RWPE2 (cell line): ENCODE measurements around the gene LECT2.

Experiments used
- ATAC-seq: fragments of 200-7000 bp; cut with Tn5 transposase; 3 replicates; pipeline ENCODE4 v1.9.1; 2021; ENCODE audit warnings: low read depth
- DNase-seq: peaks from one replicate; pipeline ENCODE4 v3.0.0-alpha.2; 2020; ENCODE audit warnings: low spot score
- H3K27ac ChIP-seq: fragments of 450-650 bp; 2 replicates; pipeline ENCODE4 v1.5.1; 2017; ENCODE audit warnings: mild to moderate bottlenecking; ENCODE audit not compliant: poor library complexity, severe bottlenecking
- H3K27me3 ChIP-seq: fragments of 250-450 bp; sonication (Bioruptor Pico); 2 replicates; pipeline ENCODE4 v1.5.1; 2021; ENCODE audit warnings: mild to moderate bottlenecking, moderate library complexity; ENCODE audit not compliant: insufficient read depth, poor library complexity, severe bottlenecking
- H3K36me3 ChIP-seq: fragments of 250-450 bp; sonication (Bioruptor Pico); 2 replicates; pipeline ENCODE4 v1.5.1; 2020; ENCODE audit warnings: low read depth, mild to moderate bottlenecking, moderate library complexity
- H3K4me1 ChIP-seq: fragments of 250-450 bp; sonication (Bioruptor Pico); 2 replicates; pipeline ENCODE4 v1.5.1; 2021; ENCODE audit warnings: mild to moderate bottlenecking, moderate library complexity; ENCODE audit not compliant: insufficient read depth, poor library complexity, severe bottlenecking
- H3K4me3 ChIP-seq: fragments of 250-450 bp; sonication (Bioruptor Pico); 2 replicates; pipeline ENCODE4 v1.5.1; 2021; ENCODE audit warnings: mild to moderate bottlenecking, moderate library complexity; ENCODE audit not compliant: severe bottlenecking
- H3K9me3 ChIP-seq: fragments of 250-450 bp; sonication (Bioruptor Pico); 2 replicates; pipeline ENCODE4 v1.5.1; 2021; ENCODE audit warnings: mild to moderate bottlenecking, moderate library complexity; ENCODE audit not compliant: severe bottlenecking
- TF ChIP-seq, protein P1 (sequence below): fragments of 450-650 bp; IDR thresholded peaks from one replicate; pipeline ENCODE4 v1.5.1; 2017; ENCODE audit warnings: mild to moderate bottlenecking, moderate library complexity; ENCODE audit not compliant: poor library complexity, severe bottlenecking

LECT2 gene

GRCh38 chr5:135993880-135994636 lies 39.3 kb upstream of the LECT2 start:
- DNase-seq: no peak
- peaks cover 33% of the 10 kb centered on the region for H3K4me1 ChIP-seq

DNA sequence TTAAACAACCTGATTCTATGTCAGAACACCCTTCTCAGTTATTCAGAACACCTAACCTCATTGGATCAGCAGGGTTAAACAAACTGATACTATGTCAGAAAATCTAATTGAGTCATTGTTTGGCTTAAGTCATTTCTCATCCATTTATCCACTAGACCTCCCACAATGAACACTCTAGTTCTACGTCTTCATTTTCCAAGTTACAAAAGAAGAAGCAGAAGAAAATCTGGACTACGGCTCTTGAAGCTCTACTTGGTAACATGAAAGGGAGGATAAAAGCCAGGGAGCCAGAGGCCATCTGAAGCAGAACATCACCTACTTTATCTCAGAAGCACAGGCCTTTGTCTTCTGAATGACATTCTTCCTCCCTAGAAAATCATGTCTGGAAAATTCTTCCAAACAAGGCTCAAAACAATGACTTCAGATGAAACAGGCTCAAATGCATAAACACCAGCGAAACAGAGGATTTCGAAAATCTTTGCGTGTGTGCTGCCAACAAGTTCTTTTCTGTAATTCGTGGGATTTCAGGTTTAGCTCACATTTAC lies 38.6 kb upstream of the LECT2 start:
- TF ChIP-seq, protein P1, sequence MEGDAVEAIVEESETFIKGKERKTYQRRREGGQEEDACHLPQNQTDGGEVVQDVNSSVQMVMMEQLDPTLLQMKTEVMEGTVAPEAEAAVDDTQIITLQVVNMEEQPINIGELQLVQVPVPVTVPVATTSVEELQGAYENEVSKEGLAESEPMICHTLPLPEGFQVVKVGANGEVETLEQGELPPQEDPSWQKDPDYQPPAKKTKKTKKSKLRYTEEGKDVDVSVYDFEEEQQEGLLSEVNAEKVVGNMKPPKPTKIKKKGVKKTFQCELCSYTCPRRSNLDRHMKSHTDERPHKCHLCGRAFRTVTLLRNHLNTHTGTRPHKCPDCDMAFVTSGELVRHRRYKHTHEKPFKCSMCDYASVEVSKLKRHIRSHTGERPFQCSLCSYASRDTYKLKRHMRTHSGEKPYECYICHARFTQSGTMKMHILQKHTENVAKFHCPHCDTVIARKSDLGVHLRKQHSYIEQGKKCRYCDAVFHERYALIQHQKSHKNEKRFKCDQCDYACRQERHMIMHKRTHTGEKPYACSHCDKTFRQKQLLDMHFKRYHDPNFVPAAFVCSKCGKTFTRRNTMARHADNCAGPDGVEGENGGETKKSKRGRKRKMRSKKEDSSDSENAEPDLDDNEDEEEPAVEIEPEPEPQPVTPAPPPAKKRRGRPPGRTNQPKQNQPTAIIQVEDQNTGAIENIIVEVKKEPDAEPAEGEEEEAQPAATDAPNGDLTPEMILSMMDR: no peak
- H3K27ac ChIP-seq: peak overlapping the region; percentile 93

More at GRCh38 chr5:135993880-135994636, 39.3 kb upstream of the LECT2 start:
- peak overlapping the region; percentile 93 for H3K27ac ChIP-seq
- H3K9me3 ChIP-seq: no peaks in the 10 kb centered on the region
- no peaks in the 10 kb centered on the region for H3K36me3 ChIP-seq
- TF ChIP-seq, protein P1: no peak
- peak; percentile 90 for ATAC-seq
- no peak overlapping the region for H3K4me3 ChIP-seq
- H3K27me3 ChIP-seq: no peaks in the 10 kb centered on the region

GRCh38 chr5:135991429-135991828 lies 36.6 kb upstream of the LECT2 start:
- Histone ChIP-seq H3K27ac (no peak overlapping the region), H3K36me3 (no peaks in the 10 kb centered on the region), H3K4me1 (peaks cover 18% of the 10 kb centered on the region), H3K4me3 (no peak overlapping the region), H3K9me3 (no peaks in the 10 kb centered on the region), H3K27me3 (no peaks in the 10 kb centered on the region)
- ATAC-seq (no peak), DNase-seq (no peak)
- TF ChIP-seq, protein P1: no peak

More for the DNA sequence above, 38.6 kb upstream of the LECT2 start:
- no peaks in the 10 kb centered on the region for H3K9me3 ChIP-seq
- DNase-seq (no peak), ATAC-seq (peak; percentile 16; the same call in 2 of the 3 replicates)
- no peaks in the 10 kb centered on the region for H3K36me3 ChIP-seq
- H3K27me3 ChIP-seq: no peaks in the 10 kb centered on the region
- H3K4me3 ChIP-seq: no peak overlapping the region
- peaks cover 29% of the 10 kb centered on the region for H3K4me1 ChIP-seq

- no peak overlapping the region for H3K27ac ChIP-seq
- no peaks in the 10 kb centered on the region for H3K27me3 ChIP-seq
- TF ChIP-seq, protein P1: no peak
- no peak for DNase-seq
- H3K36me3 ChIP-seq: no peaks in the 10 kb centered on the region
- H3K4me3 ChIP-seq: no peak overlapping the region
- H3K4me1 ChIP-seq: peaks cover 18% of the 10 kb centered on the region
- no peaks in the 10 kb centered on the region for H3K9me3 ChIP-seq
- no peak for ATAC-seq
Observed at GRCh38 chr5:135990528-135991255, 35.9 kb upstream of the LECT2 start.
